ENCODE results near the gene CCSER1. TPM values are rescaled to one million over a fixed set of nuclear protein-coding genes. Genes with fewer than 3 reads are reported as not detected.

CCSER1 gene
- total and polyA plus RNA-seq, 2 experiments from 2014 or later, result 2.9 to 3.4 TPM

DNA sequence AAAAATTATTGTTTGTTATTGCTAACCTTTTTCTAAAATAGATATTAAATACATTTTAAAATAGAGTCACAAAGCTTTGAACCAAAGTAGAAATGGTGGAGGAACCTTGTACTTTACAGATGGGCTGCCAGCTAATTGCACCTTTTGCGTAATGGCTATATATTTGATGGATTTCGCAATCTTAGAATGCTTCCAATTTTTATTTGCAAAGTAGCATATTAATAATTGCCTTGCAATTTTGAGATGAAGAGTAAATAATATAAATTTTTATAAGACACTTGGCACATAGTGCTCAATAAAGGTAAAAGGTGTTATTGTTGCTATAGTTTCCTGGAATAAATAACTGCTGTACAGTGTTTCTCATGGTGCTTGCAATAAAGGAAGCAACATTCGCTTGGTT, 533.5 kb downstream of the CCSER1 start (continued):
- TF ChIP-seq, protein P1, sequence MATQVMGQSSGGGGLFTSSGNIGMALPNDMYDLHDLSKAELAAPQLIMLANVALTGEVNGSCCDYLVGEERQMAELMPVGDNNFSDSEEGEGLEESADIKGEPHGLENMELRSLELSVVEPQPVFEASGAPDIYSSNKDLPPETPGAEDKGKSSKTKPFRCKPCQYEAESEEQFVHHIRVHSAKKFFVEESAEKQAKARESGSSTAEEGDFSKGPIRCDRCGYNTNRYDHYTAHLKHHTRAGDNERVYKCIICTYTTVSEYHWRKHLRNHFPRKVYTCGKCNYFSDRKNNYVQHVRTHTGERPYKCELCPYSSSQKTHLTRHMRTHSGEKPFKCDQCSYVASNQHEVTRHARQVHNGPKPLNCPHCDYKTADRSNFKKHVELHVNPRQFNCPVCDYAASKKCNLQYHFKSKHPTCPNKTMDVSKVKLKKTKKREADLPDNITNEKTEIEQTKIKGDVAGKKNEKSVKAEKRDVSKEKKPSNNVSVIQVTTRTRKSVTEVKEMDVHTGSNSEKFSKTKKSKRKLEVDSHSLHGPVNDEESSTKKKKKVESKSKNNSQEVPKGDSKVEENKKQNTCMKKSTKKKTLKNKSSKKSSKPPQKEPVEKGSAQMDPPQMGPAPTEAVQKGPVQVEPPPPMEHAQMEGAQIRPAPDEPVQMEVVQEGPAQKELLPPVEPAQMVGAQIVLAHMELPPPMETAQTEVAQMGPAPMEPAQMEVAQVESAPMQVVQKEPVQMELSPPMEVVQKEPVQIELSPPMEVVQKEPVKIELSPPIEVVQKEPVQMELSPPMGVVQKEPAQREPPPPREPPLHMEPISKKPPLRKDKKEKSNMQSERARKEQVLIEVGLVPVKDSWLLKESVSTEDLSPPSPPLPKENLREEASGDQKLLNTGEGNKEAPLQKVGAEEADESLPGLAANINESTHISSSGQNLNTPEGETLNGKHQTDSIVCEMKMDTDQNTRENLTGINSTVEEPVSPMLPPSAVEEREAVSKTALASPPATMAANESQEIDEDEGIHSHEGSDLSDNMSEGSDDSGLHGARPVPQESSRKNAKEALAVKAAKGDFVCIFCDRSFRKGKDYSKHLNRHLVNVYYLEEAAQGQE (IDR thresholded peaks at IDR 0.05; ENCODE audit: unreplicated experiment), result no peak
- TF ChIP-seq CREB1 (CRISPR knock-in tag; IDR thresholded peaks at IDR 0.05; ENCODE audit: low read depth) (no peak), POLR2AphosphoS5 (IDR thresholded peaks at IDR 0.05; ENCODE audit: low read depth) (no peak), NANOG (IDR thresholded peaks at IDR 0.05; ENCODE audit: borderline replicate concordance) (no peak)

GRCh38 chr4:90670183-90670582, 543.0 kb downstream of the CCSER1 start:
- H3F3A ChIP-seq (replicated peaks; ENCODE audit: low read depth), result no peaks in the 10 kb centered on the region
- DNase-seq (ENCODE audit: low spot score) (no peak), ATAC-seq (no peak)
- H3K36me3 ChIP-seq (ENCODE audit: insufficient read depth), result no peaks in the 10 kb centered on the region
- no peak overlapping the region for H3K4me2 ChIP-seq
- H3K4me1 Mint-ChIP-seq, result no peaks in the 10 kb centered on the region
- no peak overlapping the region for H3K27ac Mint-ChIP-seq
- H3K4me3 Mint-ChIP-seq, result no peak overlapping the region
- 0 out of 2 replicates have a peak, but pooled peaks cover 4% of the 10 kb centered on the region for H3K9me2 ChIP-seq (ENCODE audit: insufficient read depth)
- H3K4me3 ChIP-seq, result no peak overlapping the region
- no peaks in the 10 kb centered on the region for H3K27me3 Mint-ChIP-seq (ENCODE audit: insufficient read depth, low read depth, poor library complexity)
- no peaks in the 10 kb centered on the region for H3K4me1 ChIP-seq (ENCODE audit: insufficient read depth)
- H2AFZ ChIP-seq, result no peak overlapping the region; the same call in 1 of the 2 replicates
- no peaks in the 10 kb centered on the region for H3K9me3 Mint-ChIP-seq
- no peaks in the 10 kb centered on the region for H3K27me3 ChIP-seq (ENCODE audit: insufficient read depth)
- H3K36me3 Mint-ChIP-seq (ENCODE audit: low read depth), result peaks cover 9% of the 10 kb centered on the region; the same call in 2 of the 3 replicates
- no peak overlapping the region for H3K27ac ChIP-seq (ENCODE audit: low read depth)
- no peaks in the 10 kb centered on the region for H3K79me2 ChIP-seq (replicated peaks; ENCODE audit: insufficient read depth)
- no peaks in the 10 kb centered on the region for H4K20me1 ChIP-seq (replicated peaks; ENCODE audit: insufficient read depth)
- no peak for TF ChIP-seq ZNF331 (CRISPR knock-in tag; IDR thresholded peaks at IDR 0.05; ENCODE audit: low read depth)
- no peak for TF ChIP-seq EZH2 (IDR thresholded peaks at IDR 0.05; ENCODE audit: low read depth, unreplicated experiment)
- TF ChIP-seq, protein P2, sequence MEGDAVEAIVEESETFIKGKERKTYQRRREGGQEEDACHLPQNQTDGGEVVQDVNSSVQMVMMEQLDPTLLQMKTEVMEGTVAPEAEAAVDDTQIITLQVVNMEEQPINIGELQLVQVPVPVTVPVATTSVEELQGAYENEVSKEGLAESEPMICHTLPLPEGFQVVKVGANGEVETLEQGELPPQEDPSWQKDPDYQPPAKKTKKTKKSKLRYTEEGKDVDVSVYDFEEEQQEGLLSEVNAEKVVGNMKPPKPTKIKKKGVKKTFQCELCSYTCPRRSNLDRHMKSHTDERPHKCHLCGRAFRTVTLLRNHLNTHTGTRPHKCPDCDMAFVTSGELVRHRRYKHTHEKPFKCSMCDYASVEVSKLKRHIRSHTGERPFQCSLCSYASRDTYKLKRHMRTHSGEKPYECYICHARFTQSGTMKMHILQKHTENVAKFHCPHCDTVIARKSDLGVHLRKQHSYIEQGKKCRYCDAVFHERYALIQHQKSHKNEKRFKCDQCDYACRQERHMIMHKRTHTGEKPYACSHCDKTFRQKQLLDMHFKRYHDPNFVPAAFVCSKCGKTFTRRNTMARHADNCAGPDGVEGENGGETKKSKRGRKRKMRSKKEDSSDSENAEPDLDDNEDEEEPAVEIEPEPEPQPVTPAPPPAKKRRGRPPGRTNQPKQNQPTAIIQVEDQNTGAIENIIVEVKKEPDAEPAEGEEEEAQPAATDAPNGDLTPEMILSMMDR (conservative IDR thresholded peaks at IDR 0.05; ENCODE audit: low read depth in 2 of 2), result no peak
- no peak for TF ChIP-seq POLR2AphosphoS5 (IDR thresholded peaks at IDR 0.05; ENCODE audit: low read depth)
- TF ChIP-seq, protein P1 (IDR thresholded peaks at IDR 0.05; ENCODE audit: unreplicated experiment), result no peak
- TF ChIP-seq EZH2phosphoT487 (IDR thresholded peaks at IDR 0.05; ENCODE audit: unreplicated experiment), result no peak
- no peak for TF ChIP-seq ETS1 (IDR thresholded peaks at IDR 0.05)
